Astrocyte of the spinal cord (primary cell): ENCODE measurements around the gene TSPYL1.
"Not testable (repeated sequence)": the region's sequence is repeated elsewhere in the genome, so short reads cannot be mapped to it uniquely, and the experiment has no call there.

Experiments
- DNase-seq: peaks from one replicate; pipeline ENCODE4 v3.0.0; 2011; ENCODE audit warnings: low read depth, low spot score
- H3K4me3 ChIP-seq: 2 replicates; pipeline ENCODE4 v1.5.1; 2011; ENCODE audit warnings: low read depth, mild to moderate bottlenecking, low read length, moderate library complexity
- in situ Hi-C: cut with HindIII; loops from 2 replicates; pipeline ENCODE4 v1.10.0; 2017; ENCODE audit warnings: low sequenced_read_pairs
- TF ChIP-seq, protein P1 (sequence below): IDR thresholded peaks from 2 replicates; pipeline ENCODE4 v1.5.1; 2012; ENCODE audit warnings: low read depth, mild to moderate bottlenecking, low read length, inconsistent platforms

The TSPYL1 gene

GRCh38 chr6:116323863-116324262 lies 44.1 kb upstream of the TSPYL1 start:
- DNase-seq = no peak
- no peak overlapping the region for H3K4me3 ChIP-seq
- in situ Hi-C loops = no loop called here
- TF ChIP-seq, protein P1, sequence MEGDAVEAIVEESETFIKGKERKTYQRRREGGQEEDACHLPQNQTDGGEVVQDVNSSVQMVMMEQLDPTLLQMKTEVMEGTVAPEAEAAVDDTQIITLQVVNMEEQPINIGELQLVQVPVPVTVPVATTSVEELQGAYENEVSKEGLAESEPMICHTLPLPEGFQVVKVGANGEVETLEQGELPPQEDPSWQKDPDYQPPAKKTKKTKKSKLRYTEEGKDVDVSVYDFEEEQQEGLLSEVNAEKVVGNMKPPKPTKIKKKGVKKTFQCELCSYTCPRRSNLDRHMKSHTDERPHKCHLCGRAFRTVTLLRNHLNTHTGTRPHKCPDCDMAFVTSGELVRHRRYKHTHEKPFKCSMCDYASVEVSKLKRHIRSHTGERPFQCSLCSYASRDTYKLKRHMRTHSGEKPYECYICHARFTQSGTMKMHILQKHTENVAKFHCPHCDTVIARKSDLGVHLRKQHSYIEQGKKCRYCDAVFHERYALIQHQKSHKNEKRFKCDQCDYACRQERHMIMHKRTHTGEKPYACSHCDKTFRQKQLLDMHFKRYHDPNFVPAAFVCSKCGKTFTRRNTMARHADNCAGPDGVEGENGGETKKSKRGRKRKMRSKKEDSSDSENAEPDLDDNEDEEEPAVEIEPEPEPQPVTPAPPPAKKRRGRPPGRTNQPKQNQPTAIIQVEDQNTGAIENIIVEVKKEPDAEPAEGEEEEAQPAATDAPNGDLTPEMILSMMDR = no peak

DNA sequence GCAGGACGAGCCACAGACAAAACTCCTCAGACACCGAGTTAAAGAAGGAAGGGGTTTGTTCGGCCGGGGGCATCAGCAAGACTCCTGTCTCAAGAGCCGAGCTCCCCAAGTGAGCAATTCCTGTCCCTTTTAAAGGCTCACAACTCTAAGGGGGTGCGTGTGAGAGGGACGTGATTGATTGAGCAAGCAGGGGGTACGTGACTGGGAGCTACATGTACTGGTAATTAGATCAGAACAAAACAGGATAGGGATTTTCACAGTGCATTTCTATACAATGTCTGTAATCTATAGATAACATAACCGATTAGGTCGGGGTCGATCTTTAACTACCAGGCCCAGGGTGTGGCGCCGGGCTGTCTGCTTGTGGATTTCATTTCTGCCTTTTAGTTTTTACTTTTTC lies 42.2 kb upstream of the TSPYL1 start:
- DNase-seq, H3K4me3 ChIP-seq, in situ Hi-C loops: not testable (repeated sequence)

GRCh38 chr6:116316772-116317467 lies 37.2 kb upstream of the TSPYL1 start:
- TF ChIP-seq, protein P1 = no peak
- DNase-seq = no peak
- no peak overlapping the region for H3K4me3 ChIP-seq
- in situ Hi-C loops = no loop called here

GRCh38 chr6:116314878-116315277 lies 35.1 kb upstream of the TSPYL1 start:
- in situ Hi-C loops = no loop called here
- no peak for DNase-seq
- TF ChIP-seq, protein P1 = no peak
- H3K4me3 ChIP-seq = no peak overlapping the region

DNA sequence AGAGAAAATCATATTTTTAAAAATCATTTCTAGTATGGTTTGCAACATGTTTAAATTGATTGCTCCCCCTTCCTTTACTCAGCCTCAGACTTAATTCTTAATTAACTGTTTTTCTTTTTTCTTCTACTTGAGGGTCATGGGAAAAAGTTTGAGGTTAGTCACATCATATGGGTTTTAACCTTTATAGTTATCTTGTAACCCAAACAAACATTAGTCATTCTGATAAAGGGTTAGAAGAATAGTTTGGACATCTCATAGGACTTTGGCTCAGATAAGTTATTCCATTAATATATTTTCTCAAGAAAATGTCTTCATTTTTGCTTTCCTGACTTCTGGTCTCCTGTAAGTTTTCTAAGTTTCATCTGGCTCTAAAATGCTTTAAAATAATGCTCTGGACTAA lies 34.5 kb upstream of the TSPYL1 start:
- no peak for DNase-seq
- in situ Hi-C loops = no loop called here
- TF ChIP-seq, protein P1 = no peak
- H3K4me3 ChIP-seq = no peak overlapping the region

- H3K4me3 ChIP-seq = no peak overlapping the region
- DNase-seq = peak; percentile 17
- in situ Hi-C loops = no loop called here
- TF ChIP-seq, protein P1 = no peak
Observed at GRCh38 chr6:116313101-116313776, 33.5 kb upstream of the TSPYL1 start.

DNA sequence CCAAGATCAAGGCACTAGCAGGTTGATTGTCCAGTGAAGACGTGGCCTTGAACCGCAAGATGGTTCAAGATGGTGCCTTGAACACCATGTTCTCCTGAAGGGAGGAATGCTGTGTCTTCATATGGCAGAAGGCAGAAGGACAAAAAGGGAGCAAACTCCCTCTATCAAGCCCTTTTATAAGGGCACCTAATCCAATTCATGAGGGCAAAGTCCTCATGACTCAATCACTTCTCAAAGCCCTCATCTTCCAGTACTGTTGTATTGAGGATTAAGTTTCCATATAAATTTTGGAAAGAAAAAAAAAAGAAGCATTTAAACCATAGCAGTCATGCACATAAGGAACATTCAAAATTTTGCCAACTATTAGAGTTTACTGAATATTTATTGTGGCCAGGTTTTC lies 29.9 kb upstream of the TSPYL1 start:
- no peak for DNase-seq
- TF ChIP-seq, protein P1 = no peak
- in situ Hi-C loops = no loop called here
- no peak overlapping the region for H3K4me3 ChIP-seq
